Stimulated activated naive CD8-positive, alpha-beta T cell treated with anti-CD3 and anti-CD28 coated beads, Interleukin-15, amount 100 ng/mL, for 72 hours (primary cell): Measurements from ENCODE around the gene PITX1.
"Not testable (repeated sequence)": the region's sequence is repeated elsewhere in the genome, so short reads cannot be mapped to it uniquely, and the experiment has no call there.

Source experiments
- ATAC-seq: fragments of 150-1000 bp; cut with Tn5 transposase; 2 replicates; pipeline ENCODE4 v1.10.0; 2021; ENCODE audit warnings: mild to moderate bottlenecking, moderate library complexity
- DNase-seq, 2 donors: peaks; one replicate each; pipeline ENCODE4 v3.0.0; 2021 to 2022
- H3K27ac Mint-ChIP-seq, 2 donors: one replicate each; pipeline ENCODE4 v1.8.0; 2022; ENCODE audit warnings: mild to moderate bottlenecking in 2 of 2, mixed read lengths in 2 of 2, moderate library complexity in 2 of 2
- H3K27me3 Mint-ChIP-seq: one replicate; pipeline ENCODE4 v1.8.0; 2022; ENCODE audit warnings: mixed read lengths
- H3K4me1 Mint-ChIP-seq: one replicate; pipeline ENCODE4 v1.8.0; 2022; ENCODE audit warnings: mild to moderate bottlenecking, mixed read lengths
- H3K4me3 Mint-ChIP-seq, 2 donors: one replicate each; pipeline ENCODE4 v1.8.0; 2022; ENCODE audit warnings: mild to moderate bottlenecking in 2 of 2, mixed read lengths in 2 of 2, moderate library complexity in 1 of 2
- H3K9me3 Mint-ChIP-seq, 2 donors: one replicate each; pipeline ENCODE4 v1.8.0; 2022; ENCODE audit warnings: mixed read lengths in 2 of 2

The PITX1 gene

GRCh38 chr5:135033901-135034235 is at the start of gene PITX1:
TSS of gene PITX1 (minus strand) at chr5:135034228. CDS start at chr5:135033881, 347 bp downstream.
- Mint-ChIP-seq H3K27ac (peak within 1 kb of the TSS; percentile 59 to 65), H3K9me3 (no peaks in the 10 kb centered on the region), H3K27me3 (peaks cover 97% of the 10 kb centered on the region), H3K4me3 (peak within 1 kb of the TSS; percentile 91 to 93), H3K4me1 (peaks cover 64% of the 10 kb centered on the region)
- DNase-seq (no peak), ATAC-seq (peak; percentile 35)

DNA sequence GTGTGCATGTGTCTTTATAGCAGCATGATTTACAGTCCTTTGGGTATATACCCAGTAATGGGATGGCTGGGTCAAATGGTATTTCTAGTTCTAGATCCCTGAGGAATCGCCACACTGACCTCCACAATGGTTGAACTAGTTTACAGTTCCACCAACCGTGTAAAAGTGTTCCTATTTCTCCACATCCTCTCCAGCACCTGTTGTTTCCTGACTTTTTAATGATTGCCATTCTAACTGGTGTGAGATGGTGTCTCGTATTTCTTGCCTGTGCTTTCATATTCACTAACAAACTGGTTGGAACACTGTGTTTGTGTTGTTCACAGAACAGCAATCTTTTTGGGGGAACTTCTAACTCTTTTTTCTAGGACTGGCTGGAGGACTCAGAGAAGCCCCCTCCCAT is 49.3 kb upstream of the PITX1 start:
- ATAC-seq, H3K27ac Mint-ChIP-seq, H3K4me3 Mint-ChIP-seq, DNase-seq, H3K4me1 Mint-ChIP-seq: not testable (repeated sequence)
- Mint-ChIP-seq H3K9me3 (peaks cover 4 to 19% of the 10 kb centered on the region in 2 donors), H3K27me3 (peaks cover 38% of the 10 kb centered on the region)

DNA sequence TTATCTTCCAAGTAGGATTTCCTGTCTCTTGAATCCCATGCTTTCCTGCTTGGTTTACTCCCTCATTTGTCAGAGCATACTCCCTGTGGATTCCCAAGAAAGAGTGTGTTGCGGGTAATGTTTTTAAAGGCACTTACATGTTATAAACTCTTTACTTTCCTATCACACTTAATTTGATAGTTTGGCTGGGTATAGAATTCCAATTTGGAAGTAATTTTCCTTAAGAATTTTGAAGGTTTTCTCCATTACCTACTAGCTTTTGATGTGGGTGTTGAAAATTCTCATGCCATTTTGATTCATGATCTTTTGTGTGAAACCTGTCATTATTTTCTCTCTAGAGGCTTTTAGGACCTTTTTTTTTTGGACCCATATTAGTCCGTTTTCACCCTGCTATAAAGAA is 47.2 kb upstream of the PITX1 start:
- Mint-ChIP-seq H3K4me1 (no peaks in the 10 kb centered on the region), H3K9me3 (peaks cover 4 to 19% of the 10 kb centered on the region in 2 donors), H3K4me3 (no peak overlapping the region)

GRCh38 chr5:135079760-135080159 is 45.7 kb upstream of the PITX1 start:
- no peak overlapping the region for H3K27ac Mint-ChIP-seq
- peaks cover 22% of the 10 kb centered on the region for H3K27me3 Mint-ChIP-seq
- DNase-seq (no peak), ATAC-seq (no peak)
- no peaks in the 10 kb centered on the region for H3K4me1 Mint-ChIP-seq
- H3K9me3 Mint-ChIP-seq, result peaks cover 4 to 19% of the 10 kb centered on the region in 2 donors
- no peak overlapping the region for H3K4me3 Mint-ChIP-seq

More for the DNA sequence above, 47.2 kb upstream of the PITX1 start:
- Mint-ChIP-seq H3K27me3 (peaks cover 27% of the 10 kb centered on the region), H3K27ac (no peak overlapping the region)
- no peak for ATAC-seq
- no peak for DNase-seq

DNA sequence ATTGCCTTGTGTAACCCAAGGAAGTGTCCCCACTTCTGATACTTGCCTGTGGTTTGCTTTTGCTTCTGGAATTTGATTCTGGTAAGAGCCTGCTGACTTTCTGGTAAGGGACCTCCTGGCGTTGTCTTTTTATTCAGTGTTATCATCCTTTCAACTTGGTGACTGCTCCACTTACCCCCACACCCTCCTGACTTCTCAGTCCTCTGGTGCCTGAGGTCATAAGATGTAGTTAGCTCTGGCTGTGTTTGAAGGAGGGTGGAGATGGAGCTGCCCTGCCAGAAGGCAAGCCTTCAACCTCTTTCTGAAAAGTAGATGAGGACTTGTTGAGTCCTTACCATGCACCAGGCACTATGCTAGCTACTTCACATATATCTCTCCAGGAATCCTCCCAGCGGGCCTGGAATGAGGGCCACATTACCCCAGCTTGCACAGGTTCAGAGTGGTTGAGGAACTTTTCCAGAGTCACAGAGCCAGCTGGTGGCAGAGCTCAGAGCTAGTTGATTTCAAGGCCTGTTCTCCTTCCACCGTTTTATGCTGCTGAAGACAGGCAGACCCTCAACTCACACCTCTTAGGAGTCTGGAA is 45.2 kb upstream of the PITX1 start:
- no peak overlapping the region for H3K4me3 Mint-ChIP-seq
- no peak overlapping the region for H3K27ac Mint-ChIP-seq
- H3K27me3 Mint-ChIP-seq, result peaks cover 16% of the 10 kb centered on the region
- ATAC-seq (no peak), DNase-seq (no peak)
- no peaks in the 10 kb centered on the region for H3K4me1 Mint-ChIP-seq
- peaks cover 4 to 19% of the 10 kb centered on the region in 2 donors for H3K9me3 Mint-ChIP-seq

DNA sequence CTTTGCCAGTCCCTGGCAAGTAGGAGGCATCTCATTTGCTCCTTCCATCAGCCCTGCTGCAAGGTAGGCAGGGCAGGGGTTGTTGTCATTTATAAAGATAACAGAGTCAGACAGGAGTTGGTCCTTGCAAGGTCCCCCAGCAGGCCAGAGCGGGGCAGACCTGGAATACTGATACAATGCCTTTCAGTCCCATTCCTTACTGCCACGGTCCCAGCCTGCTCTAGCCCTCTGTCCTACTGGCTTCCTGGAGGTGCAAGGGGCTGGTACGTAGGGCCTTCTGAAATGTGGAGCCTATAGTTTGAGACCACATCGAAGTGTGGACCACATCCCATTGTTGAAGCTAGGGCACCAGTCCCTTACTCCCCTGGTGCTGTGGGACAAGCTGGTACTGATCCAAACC is 42.8 kb upstream of the PITX1 start:
- H3K27ac Mint-ChIP-seq, result no peak overlapping the region
- H3K4me1 Mint-ChIP-seq, result no peaks in the 10 kb centered on the region
- DNase-seq (no peak), ATAC-seq (no peak)
- peaks cover 4 to 12% of the 10 kb centered on the region in 2 donors for H3K9me3 Mint-ChIP-seq
- no peak overlapping the region for H3K4me3 Mint-ChIP-seq
- H3K27me3 Mint-ChIP-seq, result peaks cover 11% of the 10 kb centered on the region

GRCh38 chr5:135076051-135076491 is 42.0 kb upstream of the PITX1 start:
- no peak for ATAC-seq

DNA sequence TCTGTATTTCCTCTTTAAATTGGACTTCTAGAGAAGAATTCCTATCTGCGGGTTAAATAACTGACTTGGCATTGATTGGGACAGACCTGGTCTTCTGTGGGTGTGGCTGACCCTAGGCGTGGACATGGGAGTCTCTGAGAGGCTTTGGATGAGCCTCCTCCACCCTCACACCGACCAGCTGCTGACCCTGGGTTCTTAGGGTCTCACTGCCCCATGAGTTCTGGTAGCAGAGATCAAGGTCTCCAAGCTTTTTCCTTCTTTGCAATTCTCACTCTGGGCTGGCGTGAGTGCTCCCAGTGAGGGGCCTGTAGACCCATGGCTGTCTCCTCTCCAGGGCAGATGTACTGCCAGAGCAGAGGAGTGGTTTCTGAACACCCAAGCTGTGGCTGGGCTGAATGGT is 41.6 kb upstream of the PITX1 start:
- H3K9me3 Mint-ChIP-seq, result no peaks in the 10 kb centered on the region
- H3K27ac Mint-ChIP-seq, result no peak overlapping the region
- DNase-seq, result no peak
- no peak for ATAC-seq
- no peak overlapping the region for H3K4me3 Mint-ChIP-seq
- no peaks in the 10 kb centered on the region for H3K4me1 Mint-ChIP-seq
- H3K27me3 Mint-ChIP-seq, result peaks cover 2% of the 10 kb centered on the region

More at GRCh38 chr5:135076051-135076491, 42.0 kb upstream of the PITX1 start:
- DNase-seq, result no peak
- Mint-ChIP-seq H3K9me3 (peaks cover 4% of the 10 kb centered on the region in 2 donors), H3K27me3 (peaks cover 7% of the 10 kb centered on the region), H3K27ac (no peak overlapping the region), H3K4me1 (no peaks in the 10 kb centered on the region), H3K4me3 (no peak overlapping the region)

DNA sequence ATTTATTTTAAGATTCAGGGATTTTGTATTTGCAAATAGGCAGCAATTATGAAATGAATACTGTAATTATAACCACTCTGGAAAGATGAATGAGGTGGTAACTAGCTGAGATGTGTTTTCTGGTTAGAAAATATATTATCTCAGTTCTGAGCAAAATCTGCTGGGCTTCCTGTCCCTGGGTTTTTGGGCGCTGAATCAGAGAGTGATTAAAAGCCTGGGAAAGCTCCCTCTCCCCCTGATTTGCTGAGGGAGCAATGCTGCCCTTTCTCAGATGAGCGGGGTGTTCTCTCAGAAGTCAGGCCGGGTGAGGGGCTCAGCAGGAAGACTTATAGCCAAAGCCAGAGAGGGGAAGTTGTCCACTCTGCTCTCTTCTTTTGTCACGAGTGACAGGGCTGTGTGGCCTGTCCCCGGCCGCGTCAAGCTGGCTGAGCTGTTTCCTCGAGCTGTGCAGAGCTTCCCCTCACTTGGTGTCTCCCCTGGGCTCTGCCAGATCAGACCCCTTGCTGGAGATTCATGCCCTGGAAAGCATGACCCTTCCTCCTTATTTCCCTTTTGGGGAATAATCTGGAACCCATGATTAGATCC is 39.8 kb upstream of the PITX1 start:
- DNase-seq (no peak), ATAC-seq (no peak)
- H3K27ac Mint-ChIP-seq, result no peak overlapping the region
- H3K4me1 Mint-ChIP-seq, result no peaks in the 10 kb centered on the region
- no peak overlapping the region for H3K4me3 Mint-ChIP-seq
- H3K9me3 Mint-ChIP-seq, result no peaks in the 10 kb centered on the region
- H3K27me3 Mint-ChIP-seq, result no peaks in the 10 kb centered on the region

- peak overlapping the region in 1 of 2 donors; percentile 60 for H3K27ac Mint-ChIP-seq
- no peak for ATAC-seq
- no peaks in the 10 kb centered on the region for H3K9me3 Mint-ChIP-seq
- no peaks in the 10 kb centered on the region for H3K27me3 Mint-ChIP-seq
- H3K4me1 Mint-ChIP-seq, result no peaks in the 10 kb centered on the region
- DNase-seq, result no peak
- H3K4me3 Mint-ChIP-seq, result no peak overlapping the region
Measured at GRCh38 chr5:135072387-135073281, 38.6 kb upstream of the PITX1 start.

DNA sequence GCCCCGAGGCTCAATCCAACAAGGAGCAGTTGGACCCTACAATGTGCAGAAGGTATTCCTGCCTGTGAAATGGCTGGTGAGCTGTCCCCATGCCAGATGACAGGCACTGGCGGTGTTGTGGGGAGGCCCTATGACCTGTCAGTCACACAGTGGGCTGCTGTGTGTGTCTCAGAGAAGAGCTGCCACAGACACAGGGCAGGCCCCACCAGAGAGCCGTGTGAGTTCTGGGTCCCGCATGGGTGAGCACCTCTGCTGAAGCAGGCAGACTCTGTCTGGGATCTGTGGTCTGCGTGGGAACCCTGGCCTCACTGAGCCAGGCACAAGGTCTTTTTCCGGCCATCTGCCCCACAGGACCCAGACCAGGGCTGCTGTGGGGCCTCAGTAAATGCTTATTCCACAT is 37.3 kb upstream of the PITX1 start:
- no peaks in the 10 kb centered on the region for H3K27me3 Mint-ChIP-seq
- no peak overlapping the region for H3K27ac Mint-ChIP-seq
- H3K4me3 Mint-ChIP-seq, result no peak overlapping the region
- DNase-seq, result no peak
- H3K4me1 Mint-ChIP-seq, result no peaks in the 10 kb centered on the region
- ATAC-seq, result no peak
- no peaks in the 10 kb centered on the region for H3K9me3 Mint-ChIP-seq

- H3K9me3 Mint-ChIP-seq, result no peaks in the 10 kb centered on the region
- ATAC-seq, result no peak
- no peak overlapping the region for H3K4me3 Mint-ChIP-seq
- no peak overlapping the region for H3K27ac Mint-ChIP-seq
- H3K27me3 Mint-ChIP-seq, result peaks cover 5% of the 10 kb centered on the region
- H3K4me1 Mint-ChIP-seq, result no peaks in the 10 kb centered on the region
- no peak for DNase-seq
Measured at GRCh38 chr5:135069895-135070657, 36.0 kb upstream of the PITX1 start.

DNA sequence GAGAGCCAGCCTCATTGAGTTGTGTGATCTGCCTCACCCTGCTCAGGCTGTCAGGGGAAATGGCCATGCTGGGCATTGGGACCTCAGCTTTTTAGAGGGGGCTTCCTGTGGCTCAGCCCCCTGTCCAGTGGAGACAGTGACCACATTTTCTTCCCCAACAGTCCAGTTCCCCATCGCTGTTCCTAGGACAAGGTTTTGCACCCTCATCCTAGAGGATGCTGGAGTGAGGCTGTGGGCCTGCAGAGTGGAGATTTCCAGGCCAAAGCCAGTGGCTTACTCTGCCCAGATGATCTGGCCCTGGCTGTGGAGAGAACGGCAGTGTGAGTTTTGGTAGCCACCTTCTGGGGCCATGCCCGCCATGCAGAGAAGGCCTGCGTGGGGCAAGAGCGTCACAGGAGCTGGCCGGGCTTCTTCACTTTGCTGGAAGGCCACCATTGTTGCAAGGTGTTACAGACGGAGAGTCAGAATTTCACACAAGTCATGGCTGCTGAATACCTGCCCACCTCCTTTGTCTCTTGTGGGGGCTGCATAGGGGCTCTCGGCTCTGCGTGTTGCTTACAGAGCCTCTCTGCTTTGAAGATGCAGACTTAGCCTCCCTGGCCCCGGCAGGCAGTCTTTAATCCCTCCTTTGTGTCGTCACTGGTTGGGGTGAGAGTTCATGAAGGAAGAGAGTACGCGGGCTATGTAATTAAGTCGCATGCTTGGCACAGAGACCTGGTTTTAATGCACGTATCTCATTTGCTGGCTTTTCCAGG is 35.2 kb upstream of the PITX1 start:
- DNase-seq, result no peak
- H3K4me1 Mint-ChIP-seq, result no peaks in the 10 kb centered on the region
- H3K27ac Mint-ChIP-seq, result no peak overlapping the region
- no peak for ATAC-seq
- H3K9me3 Mint-ChIP-seq, result no peaks in the 10 kb centered on the region
- H3K27me3 Mint-ChIP-seq, result peaks cover 10% of the 10 kb centered on the region
- no peak overlapping the region for H3K4me3 Mint-ChIP-seq

DNA sequence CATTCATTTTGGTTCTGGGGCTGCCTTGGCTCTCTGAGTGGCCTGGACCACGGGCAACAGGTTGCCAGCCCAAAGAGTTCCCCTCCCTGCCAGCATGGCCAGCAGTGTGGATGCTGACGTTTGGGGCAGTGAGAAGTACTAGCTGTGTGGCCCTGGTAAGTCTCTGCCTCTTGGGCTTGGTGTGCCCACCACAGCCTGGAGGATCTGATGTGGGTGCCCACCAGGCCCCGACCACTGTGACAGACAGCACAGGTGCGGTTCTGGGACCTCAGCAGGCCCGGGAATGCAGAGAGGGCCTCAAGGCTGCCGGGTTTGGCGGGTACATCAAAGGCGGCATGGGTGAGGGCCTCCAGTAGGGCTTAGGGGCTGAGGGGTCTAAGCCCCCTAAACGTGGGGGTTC is 33.6 kb upstream of the PITX1 start:
- Mint-ChIP-seq H3K27ac (no peak overlapping the region), H3K4me3 (no peak overlapping the region), H3K9me3 (no peaks in the 10 kb centered on the region), H3K27me3 (peaks cover 15% of the 10 kb centered on the region), H3K4me1 (no peaks in the 10 kb centered on the region)
- no peak for DNase-seq
- no peak for ATAC-seq

GRCh38 chr5:135066781-135067180 is 32.8 kb upstream of the PITX1 start:
- H3K9me3 Mint-ChIP-seq, result no peaks in the 10 kb centered on the region
- no peak overlapping the region for H3K4me3 Mint-ChIP-seq
- H3K27me3 Mint-ChIP-seq, result peaks cover 15% of the 10 kb centered on the region
- ATAC-seq, result peak; percentile 17
- no peaks in the 10 kb centered on the region for H3K4me1 Mint-ChIP-seq
- H3K27ac Mint-ChIP-seq, result no peak overlapping the region
- no peak for DNase-seq
